Endodermal cell (in vitro differentiated cells): ENCODE results near the gene CDCA7. TPM values are rescaled to one million over a fixed set of nuclear protein-coding genes. Genes with fewer than 3 reads are reported as not detected.
"Not testable (repeated sequence)": the region's sequence is repeated elsewhere in the genome, so short reads cannot be mapped to it uniquely, and the experiment has no call there.

ENCODE experiments used
- DNase-seq: peaks from one replicate; pipeline ENCODE4 v3.0.0-alpha.2; 2017
- H3K27ac ChIP-seq: 2 replicates; pipeline ENCODE4 v1.5.1; 2013; ENCODE audit warnings: mild to moderate bottlenecking, low read depth, low read length, moderate library complexity
- H3K27me3 ChIP-seq: 2 replicates; pipeline ENCODE4 v1.6.1; 2013; ENCODE audit warnings: mild to moderate bottlenecking, low read length, moderate library complexity; ENCODE audit not compliant: insufficient read depth, control insufficient read depth, poor library complexity, severe bottlenecking
- H3K36me3 ChIP-seq: 2 replicates; pipeline ENCODE4 v1.7.0; 2013; ENCODE audit warnings: mild to moderate bottlenecking, low read length, moderate library complexity; ENCODE audit not compliant: control insufficient read depth, insufficient read depth
- H3K4me1 ChIP-seq: one replicate; pipeline ENCODE4 v1.7.0; 2013; ENCODE audit warnings: low read length; ENCODE audit not compliant: control insufficient read depth, insufficient read depth
- H3K4me3 ChIP-seq: 2 replicates; pipeline ENCODE4 v1.5.1; 2013; ENCODE audit warnings: mild to moderate bottlenecking, low read length, moderate library complexity
- H3K9ac ChIP-seq: 2 replicates; pipeline ENCODE4 v1.6.1; 2013; ENCODE audit warnings: mild to moderate bottlenecking, low read length, moderate library complexity; ENCODE audit not compliant: poor library complexity, severe bottlenecking; ENCODE audit errors: extremely low read depth
- H3K9me3 ChIP-seq: 2 replicates; pipeline ENCODE4 v1.6.1; 2013; ENCODE audit warnings: mild to moderate bottlenecking, low read length, moderate library complexity; ENCODE audit not compliant: control insufficient read depth
- H3K27ac Mint-ChIP-seq: 2 replicates; pipeline ENCODE4 v1.8.0; 2020; ENCODE audit warnings: mixed read lengths
- H3K27me3 Mint-ChIP-seq: 2 replicates; pipeline ENCODE4 v1.8.0; 2021; ENCODE audit warnings: mild to moderate bottlenecking, mixed read lengths; ENCODE audit not compliant: insufficient read depth
- H3K36me3 Mint-ChIP-seq: 2 replicates; pipeline ENCODE4 v1.8.0; 2020; ENCODE audit warnings: low read depth, mixed read lengths
- H3K4me1 Mint-ChIP-seq: 2 replicates; pipeline ENCODE4 v1.8.0; 2020; ENCODE audit warnings: mixed read lengths
- H3K4me3 Mint-ChIP-seq: 2 replicates; pipeline ENCODE4 v1.8.0; 2020; ENCODE audit warnings: mild to moderate bottlenecking, moderate library complexity, mixed read lengths
- H3K9me3 Mint-ChIP-seq: 2 replicates; pipeline ENCODE4 v1.8.0; 2020; ENCODE audit warnings: mild to moderate bottlenecking, mixed read lengths
- CTCF ChIP-seq: fragments of 200-600 bp; sonication (generic); conservative IDR thresholded peaks from 2 replicates; pipeline ENCODE4 v1.5.0; 2021; ENCODE audit warnings: antibody characterized with exemption, mild to moderate bottlenecking
- WGBS, 2 experiments: methylation state at CpG; one replicate each; pipeline versions ENCODE4 v1.1.5 to v1.1.7; 2013; ENCODE audit warnings: missing lambda C conversion rate in 2 of 2, mixed read lengths in 1 of 2; ENCODE audit not compliant: insufficient coverage in 1 of 2, insufficient read length in 1 of 2; 5-methylcytosine and 5-hydroxymethylcytosine counted together
- total RNA-seq, 2 donors: library from RNA; stranded (reverse); fragmentation: NEBNext Ultra II Directional in 1 of 2; extraction: Animal tissue kit (Norgen Biotek cat#: 25700) in 1 of 2; gene quantifications; 2 replicates in 1 of 2; 3 replicates in 1 of 2; pipeline ENCODE4 v1.2.1, GENCODE V29; 2021

CDCA7 gene
- total RNA-seq, 2 donors from 2014 or later: 73.0 to 101 TPM

- Mint-ChIP-seq H3K9me3 (no peaks in the 10 kb centered on the region), H3K36me3 (peaks cover 74% of the 10 kb centered on the region), H3K4me1 (peaks cover 11% of the 10 kb centered on the region), H3K4me3 (no peak overlapping the region), H3K27me3 (no peaks in the 10 kb centered on the region), H3K27ac (peak overlapping the region; percentile 16)
- Histone ChIP-seq H3K36me3 (peaks cover 70% of the 10 kb centered on the region), H3K4me3 (no peak overlapping the region), H3K27me3 (no peaks in the 10 kb centered on the region), H3K9me3 (no peaks in the 10 kb centered on the region), H3K9ac (no peak overlapping the region), H3K27ac (no peak overlapping the region), H3K4me1 (no peaks in the 10 kb centered on the region)
- TF ChIP-seq CTCF: no peak
- WGBS, 2 experiments: 89% methylated on average over 3 of the region's 3 CpGs
- DNase-seq: no peak
These were observed 16.4 kb downstream of the CDCA7 start for GRCh38 chr2:173371023-173371422.

- no peak overlapping the region for H3K9ac ChIP-seq
- no peaks in the 10 kb centered on the region for H3K9me3 ChIP-seq
- no peak overlapping the region for H3K27ac Mint-ChIP-seq
- H3K4me1 ChIP-seq: no peaks in the 10 kb centered on the region
- H3K27ac ChIP-seq: no peak overlapping the region
- no peak for DNase-seq
- H3K36me3 Mint-ChIP-seq: peaks cover 67% of the 10 kb centered on the region
- peaks cover 11% of the 10 kb centered on the region for H3K4me1 Mint-ChIP-seq
- H3K4me3 ChIP-seq: no peak overlapping the region
- no peak for TF ChIP-seq CTCF
- no peaks in the 10 kb centered on the region for H3K9me3 Mint-ChIP-seq
- WGBS, 2 experiments: 86 to 100% methylated on average over 1 to 2 of the region's 2 CpGs
- no peaks in the 10 kb centered on the region for H3K27me3 ChIP-seq
- peaks cover 58% of the 10 kb centered on the region for H3K36me3 ChIP-seq
- H3K4me3 Mint-ChIP-seq: no peak overlapping the region
- no peaks in the 10 kb centered on the region for H3K27me3 Mint-ChIP-seq
These were observed 18.6 kb downstream of the CDCA7 start for GRCh38 chr2:173373290-173373689.

- Mint-ChIP-seq H3K9me3 (no peaks in the 10 kb centered on the region), H3K36me3 (peaks cover 58% of the 10 kb centered on the region), H3K27me3 (no peaks in the 10 kb centered on the region), H3K27ac (no peak overlapping the region), H3K4me3 (no peak overlapping the region), H3K4me1 (peaks cover 11% of the 10 kb centered on the region)
- no peaks in the 10 kb centered on the region for H3K4me1 ChIP-seq
- DNase-seq: no peak
- H3K27me3 ChIP-seq: no peaks in the 10 kb centered on the region
- WGBS, 2 experiments: 100% methylated on average over 2 of the region's 3 CpGs; no CpG with 5 or more reads in 1 of the 2 experiments
- H3K9me3 ChIP-seq: no peaks in the 10 kb centered on the region
- no peak overlapping the region for H3K4me3 ChIP-seq
- no peak for TF ChIP-seq CTCF
- H3K36me3 ChIP-seq: peaks cover 45% of the 10 kb centered on the region
- no peak overlapping the region for H3K9ac ChIP-seq
- no peak overlapping the region for H3K27ac ChIP-seq
These were observed 20.0 kb downstream of the CDCA7 start for GRCh38 chr2:173374634-173375033.

DNA sequence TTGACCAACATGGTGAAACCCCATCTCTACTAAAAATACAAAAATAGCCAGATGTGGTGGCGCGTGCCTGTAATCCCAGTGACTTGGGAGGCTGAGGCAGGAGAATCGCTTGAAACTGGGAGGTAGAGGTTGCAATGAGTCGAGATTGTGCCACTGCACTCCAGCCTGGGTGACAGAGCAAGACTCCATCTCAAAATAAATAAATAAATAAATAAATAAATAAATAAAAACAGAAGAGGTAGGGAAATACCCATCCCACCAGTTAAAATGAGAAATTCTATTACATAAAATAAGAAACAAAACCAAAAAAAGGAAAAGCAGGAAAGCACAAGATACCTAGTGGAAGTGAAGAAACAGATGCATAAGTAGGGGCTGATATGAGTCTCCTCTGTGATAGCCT, 30.9 kb downstream of the CDCA7 start:
- H3K27ac ChIP-seq, DNase-seq, H3K4me3 Mint-ChIP-seq, H3K9me3 Mint-ChIP-seq, H3K9ac ChIP-seq, H3K27me3 ChIP-seq, H3K36me3 ChIP-seq, H3K9me3 ChIP-seq, H3K4me3 ChIP-seq, H3K27ac Mint-ChIP-seq, H3K27me3 Mint-ChIP-seq: not testable (repeated sequence)
- peaks cover 10% of the 10 kb centered on the region for H3K4me1 ChIP-seq
- Mint-ChIP-seq H3K4me1 (peaks cover 26% of the 10 kb centered on the region), H3K36me3 (peaks cover 24% of the 10 kb centered on the region)
- 100% methylated on average over 4 of the region's 4 CpGs; no CpG with 5 or more reads in 1 of the 2 experiments for WGBS, 2 experiments
